Muscle layer of duodenum (tissue), 2 donors: Measurements from ENCODE around the gene CASTOR2.

Experiments
- H3K27ac ChIP-seq: one replicate; pipeline ENCODE4 v1.7.0; 2013; ENCODE audit warnings: mild to moderate bottlenecking, low read length
- H3K27me3 ChIP-seq: one replicate; pipeline ENCODE4 v1.7.0; 2013; ENCODE audit warnings: low read depth, mild to moderate bottlenecking, control low read depth, low read length
- H3K36me3 ChIP-seq, 2 donors: one replicate each; pipeline ENCODE4 v1.7.0; 2013; ENCODE audit warnings: low read length in 2 of 2, control low read depth in 1 of 2, mild to moderate bottlenecking in 1 of 2; ENCODE audit not compliant: insufficient read depth in 2 of 2, control insufficient read depth in 1 of 2
- H3K4me1 ChIP-seq, 2 donors: one replicate each; pipeline ENCODE4 v1.7.0; 2013; ENCODE audit warnings: low read length in 2 of 2, mild to moderate bottlenecking in 2 of 2, control low read depth in 1 of 2, moderate library complexity in 1 of 2; ENCODE audit not compliant: insufficient read depth in 2 of 2, control insufficient read depth in 1 of 2
- H3K4me3 ChIP-seq, 2 donors: one replicate each; pipeline ENCODE4 v1.7.0; 2013; ENCODE audit warnings: low read length in 2 of 2, low read depth in 1 of 2, mild to moderate bottlenecking in 1 of 2
- H3K9me3 ChIP-seq, 2 donors: one replicate each; pipeline ENCODE4 v1.7.0; 2013; ENCODE audit warnings: low read length in 2 of 2, control low read depth in 1 of 2, mild to moderate bottlenecking in 1 of 2; ENCODE audit not compliant: control insufficient read depth in 1 of 2
- donor health status: healthy.

The CASTOR2 gene

GRCh38 chr7:75039709-75040108 lies 75.2 kb downstream of the CASTOR2 start:
- H3K27me3 ChIP-seq, result no peaks in the 10 kb centered on the region
- H3K9me3 ChIP-seq, result no peaks in the 10 kb centered on the region
- H3K27ac ChIP-seq, result no peak overlapping the region
- no peak overlapping the region for H3K4me3 ChIP-seq
- no peaks in the 10 kb centered on the region for H3K4me1 ChIP-seq
- peaks cover 6 to 19% of the 10 kb centered on the region in 2 donors for H3K36me3 ChIP-seq

- H3K27ac ChIP-seq, result no peak overlapping the region
- no peaks in the 10 kb centered on the region for H3K9me3 ChIP-seq
- no peak overlapping the region for H3K4me3 ChIP-seq
- H3K36me3 ChIP-seq, result peaks cover 6 to 19% of the 10 kb centered on the region in 2 donors
- H3K4me1 ChIP-seq, result no peaks in the 10 kb centered on the region
- H3K27me3 ChIP-seq, result no peaks in the 10 kb centered on the region
Measured at GRCh38 chr7:75040512-75040911, 76.0 kb downstream of the CASTOR2 start.

- H3K4me3 ChIP-seq, result no peak overlapping the region
- no peak overlapping the region for H3K27ac ChIP-seq
- peaks cover 6 to 19% of the 10 kb centered on the region in 2 donors for H3K36me3 ChIP-seq
- no peaks in the 10 kb centered on the region for H3K9me3 ChIP-seq
- H3K27me3 ChIP-seq, result no peaks in the 10 kb centered on the region
- H3K4me1 ChIP-seq, result peaks cover 0 to 8% of the 10 kb centered on the region in 2 donors
Measured at GRCh38 chr7:75042286-75042685, 77.8 kb downstream of the CASTOR2 start.

GRCh38 chr7:75042831-75043703 lies 78.6 kb downstream of the CASTOR2 start:
- Histone ChIP-seq H3K36me3 (peaks cover 6 to 19% of the 10 kb centered on the region in 2 donors), H3K4me3 (no peak overlapping the region), H3K27ac (no peak overlapping the region), H3K9me3 (no peaks in the 10 kb centered on the region), H3K27me3 (no peaks in the 10 kb centered on the region), H3K4me1 (peaks cover 0 to 8% of the 10 kb centered on the region in 2 donors)

GRCh38 chr7:75045881-75046280 lies 81.4 kb downstream of the CASTOR2 start:
- no peak overlapping the region for H3K27ac ChIP-seq
- peak overlapping the region in 1 of 2 donors; percentile 3 for H3K4me3 ChIP-seq
- peaks cover 12 to 31% of the 10 kb centered on the region in 2 donors for H3K36me3 ChIP-seq
- no peaks in the 10 kb centered on the region for H3K27me3 ChIP-seq
- no peaks in the 10 kb centered on the region for H3K9me3 ChIP-seq
- H3K4me1 ChIP-seq, result peaks cover 0 to 8% of the 10 kb centered on the region in 2 donors

GRCh38 chr7:75048435-75049379 lies 84.2 kb downstream of the CASTOR2 start:
- Histone ChIP-seq H3K27ac (no peak overlapping the region), H3K9me3 (no peaks in the 10 kb centered on the region), H3K4me3 (no peak overlapping the region), H3K4me1 (peaks cover 0 to 8% of the 10 kb centered on the region in 2 donors), H3K36me3 (peaks cover 23 to 28% of the 10 kb centered on the region in 2 donors), H3K27me3 (no peaks in the 10 kb centered on the region)

GRCh38 chr7:75049817-75050216 lies 85.3 kb downstream of the CASTOR2 start:
- Histone ChIP-seq H3K36me3 (peaks cover 27 to 39% of the 10 kb centered on the region in 2 donors), H3K9me3 (no peaks in the 10 kb centered on the region), H3K27ac (no peak overlapping the region), H3K4me3 (no peak overlapping the region), H3K27me3 (no peaks in the 10 kb centered on the region), H3K4me1 (peaks cover 0 to 8% of the 10 kb centered on the region in 2 donors)

GRCh38 chr7:75050501-75050900 lies 86.0 kb downstream of the CASTOR2 start:
- peaks cover 27 to 46% of the 10 kb centered on the region in 2 donors for H3K36me3 ChIP-seq
- H3K4me1 ChIP-seq, result peaks cover 0 to 8% of the 10 kb centered on the region in 2 donors
- no peak overlapping the region for H3K4me3 ChIP-seq
- no peak overlapping the region for H3K27ac ChIP-seq
- no peaks in the 10 kb centered on the region for H3K27me3 ChIP-seq
- H3K9me3 ChIP-seq, result no peaks in the 10 kb centered on the region

GRCh38 chr7:75054744-75055143 lies 90.2 kb downstream of the CASTOR2 start:
- Histone ChIP-seq H3K27me3 (no peaks in the 10 kb centered on the region), H3K9me3 (no peaks in the 10 kb centered on the region), H3K4me1 (peaks cover 0 to 8% of the 10 kb centered on the region in 2 donors), H3K27ac (no peak overlapping the region), H3K4me3 (no peak overlapping the region), H3K36me3 (peaks cover 27 to 75% of the 10 kb centered on the region in 2 donors)

GRCh38 chr7:75055155-75055554 lies 90.7 kb downstream of the CASTOR2 start:
- Histone ChIP-seq H3K4me3 (no peak overlapping the region), H3K27me3 (no peaks in the 10 kb centered on the region), H3K36me3 (peaks cover 27 to 79% of the 10 kb centered on the region in 2 donors), H3K9me3 (no peaks in the 10 kb centered on the region), H3K27ac (no peak overlapping the region), H3K4me1 (peaks cover 0 to 8% of the 10 kb centered on the region in 2 donors)
